Activated T-helper 9 cell treated with anti-CD3 and anti-CD28 coated beads, Interleukin-2, amount 50 U/mL, for 16 hours (primary cell): ENCODE measurements around the gene TMEM271.

Source experiments
- DNase-seq: peaks from one replicate; pipeline ENCODE4 v3.0.0-alpha.2; 2020; ENCODE audit warnings: low read depth

TMEM271 gene

DNA sequence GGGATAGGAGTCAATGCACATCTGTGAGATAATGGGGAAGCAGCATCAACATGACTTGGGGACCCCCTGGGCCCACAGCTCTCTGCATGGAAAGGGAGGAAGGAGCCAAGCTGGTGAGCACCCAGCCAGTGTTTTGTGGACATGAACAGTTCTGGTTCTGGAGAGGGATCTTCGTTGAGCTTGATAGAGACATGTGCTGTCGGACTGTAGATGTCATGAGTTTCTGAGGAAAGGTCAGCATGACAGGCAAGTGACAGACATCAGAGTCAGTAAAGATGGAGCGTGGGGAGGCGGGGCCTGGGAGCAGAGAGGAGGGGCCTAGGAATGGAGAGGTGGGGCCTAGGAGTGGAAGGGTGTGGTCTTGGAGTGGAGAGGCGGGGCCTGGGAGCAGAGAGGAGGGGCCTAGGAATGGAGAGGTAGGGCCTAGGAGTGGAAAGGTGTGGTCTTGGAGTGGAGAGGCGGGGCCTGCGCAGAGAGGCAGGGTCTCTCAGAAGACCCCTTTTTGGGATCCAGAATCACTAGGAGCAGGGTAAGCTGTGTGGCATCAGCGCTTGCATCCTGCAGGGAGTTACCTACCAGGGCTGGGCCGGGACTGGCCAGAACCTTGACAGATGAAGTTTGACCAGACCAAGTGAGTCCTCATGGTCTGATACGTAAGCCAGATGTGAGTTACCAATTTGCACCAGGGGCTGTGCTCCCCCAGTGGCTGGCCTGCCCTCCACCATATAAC lies 43.3 kb downstream of the TMEM271 start:
- DNase-seq: no peak

DNA sequence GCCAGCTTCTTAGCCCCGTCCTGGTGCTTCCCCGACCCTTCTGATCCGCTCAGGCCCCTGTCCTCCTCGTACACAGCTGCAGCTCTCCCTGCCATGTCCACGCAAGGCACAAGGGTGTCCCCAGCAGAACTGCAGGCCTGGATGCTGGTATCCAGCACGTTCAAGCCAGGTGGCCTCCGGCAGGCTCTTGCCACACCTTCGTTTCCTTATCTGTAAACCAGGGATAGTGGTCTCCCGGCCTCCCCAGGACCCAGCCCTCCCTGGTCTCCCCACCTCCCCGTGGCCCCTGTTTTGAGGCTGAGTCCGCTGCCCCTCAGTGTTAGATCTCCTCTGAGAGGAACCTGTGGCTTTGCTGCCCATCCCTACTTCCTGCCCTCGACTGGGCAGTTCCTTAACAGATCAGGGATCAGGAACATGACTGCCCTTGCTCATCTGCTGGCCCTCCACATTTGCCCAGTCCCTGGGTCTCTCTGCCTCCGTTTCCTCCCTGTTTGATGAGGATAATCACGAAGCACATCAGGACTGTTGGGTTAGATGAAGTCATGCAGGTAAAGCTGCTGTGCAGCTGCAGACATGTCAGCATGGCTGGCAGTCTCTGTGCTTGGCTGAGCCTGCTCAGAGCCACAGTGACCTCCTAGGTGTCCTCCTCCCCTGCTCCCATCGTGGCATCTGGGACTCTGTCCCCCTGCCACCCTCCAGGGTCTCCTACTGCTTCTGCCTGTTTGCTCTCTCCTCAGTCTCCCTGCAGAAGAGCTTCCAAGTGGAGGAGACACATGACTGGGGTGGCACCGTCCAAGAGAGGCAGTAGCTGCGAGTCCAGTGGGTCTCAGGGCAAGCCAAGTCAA lies 44.2 kb downstream of the TMEM271 start:
- no peak for DNase-seq

DNA sequence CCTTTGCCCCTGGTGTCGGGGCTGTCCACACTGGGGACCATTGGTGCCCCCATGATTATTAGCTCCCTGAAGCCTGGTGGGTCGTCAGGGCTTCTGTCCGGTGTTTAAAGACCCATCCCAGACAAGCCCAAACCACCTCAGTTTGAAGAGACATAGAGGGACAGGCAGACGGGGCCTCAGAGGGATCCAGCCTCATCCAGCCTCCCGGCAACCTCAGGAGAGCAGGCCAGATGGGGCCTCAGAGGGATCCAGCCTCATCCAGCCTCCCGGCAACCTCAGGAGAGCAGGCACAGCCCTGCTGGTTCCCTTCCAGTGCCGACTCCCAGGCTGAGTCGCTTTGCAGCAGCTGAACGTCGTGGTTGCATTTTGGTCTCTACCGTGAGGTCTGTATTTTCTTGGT lies 45.0 kb downstream of the TMEM271 start:
- no peak for DNase-seq

DNA sequence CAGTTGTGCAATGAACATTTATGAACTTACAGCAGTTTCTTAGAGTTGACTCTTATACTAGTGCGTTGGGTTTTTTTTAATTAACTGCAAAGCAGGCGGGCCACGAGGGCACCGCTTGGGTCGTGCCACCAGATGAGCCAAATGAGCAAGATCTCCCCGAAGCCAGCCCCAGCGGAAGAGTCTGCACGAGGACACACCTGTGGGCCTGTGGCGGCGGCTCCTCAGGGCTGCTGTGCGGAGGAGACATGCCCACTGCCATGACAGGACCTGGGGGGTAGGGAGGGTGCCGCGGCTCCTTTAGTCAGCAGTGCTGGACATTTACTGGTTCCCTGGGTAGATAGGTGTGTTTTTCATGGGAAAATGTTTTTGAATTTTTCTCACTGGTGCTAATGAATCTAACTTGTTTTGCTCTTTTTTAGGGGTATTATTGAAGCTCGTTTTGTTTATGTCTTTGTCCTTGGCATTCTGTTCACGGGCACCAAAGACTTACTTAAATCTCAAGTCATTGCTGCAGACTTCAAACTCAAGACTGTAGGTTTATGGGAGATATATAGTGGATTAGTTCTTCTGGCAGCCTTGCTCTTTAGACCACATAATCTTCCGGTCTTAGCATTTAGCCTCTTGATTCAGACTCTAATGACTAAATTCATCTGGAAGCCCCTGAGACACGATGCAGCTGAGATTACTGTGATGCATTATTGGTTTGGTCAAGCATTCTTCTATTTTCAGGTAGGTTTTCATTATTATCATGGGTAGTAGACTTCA lies 45.9 kb downstream of the TMEM271 start:
- no peak for DNase-seq

DNA sequence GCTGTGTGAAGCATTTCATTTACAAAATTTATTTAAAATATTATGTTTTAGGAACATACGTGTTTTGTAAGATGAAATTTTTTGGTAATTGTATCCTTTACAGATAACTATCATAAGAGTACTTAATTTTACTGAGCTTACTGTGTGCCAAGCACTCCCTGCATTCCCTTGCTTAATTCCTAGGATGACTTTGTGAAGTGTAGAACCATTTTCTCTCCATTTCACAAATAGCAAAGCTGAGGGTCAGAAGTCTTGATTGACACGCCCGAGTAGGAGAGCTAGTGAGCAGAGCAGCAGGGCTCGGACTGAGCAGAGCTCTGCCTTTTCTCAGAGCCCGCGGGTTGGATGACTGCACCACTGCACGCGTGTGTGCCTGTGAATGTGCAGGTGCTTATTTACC lies 46.5 kb downstream of the TMEM271 start:
- DNase-seq: no peak

DNA sequence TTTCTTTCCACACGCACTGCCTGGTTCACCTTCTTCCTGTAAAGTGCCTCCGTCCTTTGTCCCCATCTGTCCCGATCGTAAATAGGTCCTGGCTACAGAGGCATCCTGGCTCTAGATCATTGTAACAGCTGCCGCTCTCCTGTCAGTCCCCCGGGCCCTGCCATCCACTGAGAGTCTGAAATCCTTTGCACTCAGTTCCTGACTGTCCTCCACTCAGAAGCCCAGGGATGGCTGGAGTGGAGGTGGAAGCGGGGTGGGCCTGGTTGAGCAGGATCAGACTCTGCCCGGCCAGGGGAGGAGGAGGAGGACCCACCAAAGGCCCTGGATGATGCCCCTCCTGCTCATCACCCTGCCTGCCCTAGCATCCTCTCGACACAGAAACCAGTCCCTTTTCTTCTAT lies 47.3 kb downstream of the TMEM271 start:
- DNase-seq: no peak

DNA sequence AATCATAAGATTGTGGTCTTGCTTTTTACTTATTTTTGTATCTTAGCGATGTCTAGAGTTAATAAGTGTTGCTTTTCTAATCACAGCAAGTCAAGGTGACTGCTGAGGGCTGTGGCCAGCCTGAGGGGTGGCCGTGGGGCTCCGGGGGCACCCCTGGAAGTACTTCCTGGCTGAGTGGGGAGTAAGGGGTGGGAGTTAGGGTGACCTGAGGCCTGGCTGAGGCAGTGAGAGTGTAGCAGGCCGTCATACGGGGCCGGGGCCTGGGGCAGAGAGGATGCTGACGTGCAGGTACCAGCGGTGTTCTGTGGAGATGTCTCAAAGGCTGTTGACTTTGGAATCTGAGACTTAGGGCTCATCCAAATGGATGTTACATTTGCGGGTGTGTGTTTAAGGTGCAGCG lies 47.8 kb downstream of the TMEM271 start:
- DNase-seq: no peak

DNA sequence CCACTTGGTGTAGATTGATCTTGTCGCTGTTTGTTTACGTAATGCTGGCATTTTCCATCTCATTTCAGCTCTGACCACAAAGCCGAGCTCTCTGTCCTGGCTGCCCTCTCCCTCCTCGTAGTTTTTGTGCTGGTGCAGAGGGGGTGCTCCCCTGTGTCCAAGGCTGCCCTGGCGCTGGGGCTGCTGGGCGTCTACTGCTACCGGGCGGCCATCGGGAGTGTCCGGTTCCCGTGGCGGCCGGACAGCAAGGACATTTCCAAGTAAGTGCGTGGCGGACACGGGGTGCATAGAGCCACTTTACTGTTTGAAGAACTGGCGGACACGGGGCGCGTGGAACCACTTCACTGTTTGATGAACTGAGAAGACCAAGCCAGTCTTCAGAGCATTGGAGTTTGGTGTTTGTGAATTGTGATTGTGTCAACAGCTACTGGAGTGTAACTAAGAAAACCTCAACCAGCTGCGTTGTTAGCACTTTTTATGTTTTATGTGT lies 49.1 kb downstream of the TMEM271 start:
- DNase-seq: no peak

DNA sequence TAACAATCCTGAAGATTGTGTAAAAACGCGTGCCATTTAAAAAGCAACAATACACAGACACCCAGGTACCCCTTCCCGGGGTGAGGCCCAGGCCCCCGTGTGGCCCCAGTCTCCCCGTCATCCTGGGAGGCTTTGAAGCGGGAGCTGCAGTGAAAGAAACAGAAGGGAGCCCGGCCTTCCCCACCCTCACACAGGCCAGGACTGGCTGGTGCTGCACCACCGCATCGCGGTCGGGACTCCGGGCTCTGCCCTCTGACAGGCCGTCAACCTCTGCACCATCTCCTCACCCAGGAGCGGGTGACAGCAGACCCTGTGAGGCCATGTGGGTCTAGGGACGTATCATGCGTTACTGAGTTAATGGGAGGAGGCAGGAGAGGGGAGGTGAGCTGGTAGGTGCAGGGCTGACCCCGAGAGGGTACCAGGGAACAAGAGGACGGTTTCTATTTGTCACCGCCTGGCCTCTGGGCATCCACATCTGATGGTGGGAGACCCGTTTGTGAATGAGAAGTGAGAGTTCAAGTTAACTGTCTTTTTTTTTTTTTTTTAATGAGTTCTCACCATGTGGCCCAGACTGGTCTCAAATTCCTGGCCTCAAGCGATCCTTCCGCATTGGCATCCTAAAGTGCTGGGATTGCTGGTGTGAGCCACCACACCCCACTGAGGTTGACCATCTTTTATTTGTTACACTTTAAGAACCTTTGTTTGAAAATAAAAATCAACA lies 49.7 kb downstream of the TMEM271 start:
- no peak for DNase-seq

DNA sequence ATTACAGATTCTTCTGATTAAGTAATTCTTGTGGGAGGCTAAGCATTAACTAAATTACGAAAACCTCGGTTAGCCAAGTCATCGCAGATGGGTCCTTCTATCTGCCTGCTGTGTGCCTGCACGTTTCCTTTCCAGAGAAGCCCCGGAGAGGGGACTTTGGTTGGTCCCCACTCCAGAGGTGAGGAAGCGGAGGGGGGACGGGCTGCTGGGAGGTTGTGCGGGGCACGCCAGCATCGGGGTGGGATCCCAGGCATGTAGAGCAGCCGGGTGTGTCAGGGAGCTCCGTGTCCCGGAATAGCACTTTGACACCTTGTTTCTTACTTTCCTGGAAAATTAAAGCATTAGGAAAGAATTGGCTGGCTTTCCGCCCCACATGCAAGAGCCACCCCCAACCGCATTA lies 50.4 kb downstream of the TMEM271 start:
- DNase-seq: no peak

DNA sequence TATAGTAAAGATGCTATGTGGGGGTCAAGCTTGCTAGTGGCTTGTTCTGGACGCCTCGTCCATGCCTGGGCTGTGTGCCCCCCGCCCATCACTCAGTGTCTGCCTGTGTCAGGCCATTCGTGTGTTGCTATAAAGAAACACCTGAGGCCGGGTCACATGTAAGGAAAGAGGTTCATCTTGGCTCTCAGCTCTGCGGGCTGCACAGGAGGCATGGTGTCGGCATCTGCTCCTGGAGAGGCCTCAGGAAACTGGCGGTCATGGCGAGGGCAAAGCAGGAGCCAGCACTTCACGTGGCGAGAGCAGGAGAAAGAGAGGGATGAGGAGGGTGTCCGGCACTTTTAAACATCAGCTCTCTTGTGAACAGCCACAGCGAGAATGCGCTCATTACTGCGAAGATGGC lies 51.9 kb downstream of the TMEM271 start:
- no peak for DNase-seq
